ENCODE data around the gene ART1. TPM values are rescaled to one million over a fixed set of nuclear protein-coding genes. Genes with fewer than 3 reads are reported as not detected.

ART1 gene
- total RNA-seq, 1 donor from 2014 or later = not detected

DNA sequence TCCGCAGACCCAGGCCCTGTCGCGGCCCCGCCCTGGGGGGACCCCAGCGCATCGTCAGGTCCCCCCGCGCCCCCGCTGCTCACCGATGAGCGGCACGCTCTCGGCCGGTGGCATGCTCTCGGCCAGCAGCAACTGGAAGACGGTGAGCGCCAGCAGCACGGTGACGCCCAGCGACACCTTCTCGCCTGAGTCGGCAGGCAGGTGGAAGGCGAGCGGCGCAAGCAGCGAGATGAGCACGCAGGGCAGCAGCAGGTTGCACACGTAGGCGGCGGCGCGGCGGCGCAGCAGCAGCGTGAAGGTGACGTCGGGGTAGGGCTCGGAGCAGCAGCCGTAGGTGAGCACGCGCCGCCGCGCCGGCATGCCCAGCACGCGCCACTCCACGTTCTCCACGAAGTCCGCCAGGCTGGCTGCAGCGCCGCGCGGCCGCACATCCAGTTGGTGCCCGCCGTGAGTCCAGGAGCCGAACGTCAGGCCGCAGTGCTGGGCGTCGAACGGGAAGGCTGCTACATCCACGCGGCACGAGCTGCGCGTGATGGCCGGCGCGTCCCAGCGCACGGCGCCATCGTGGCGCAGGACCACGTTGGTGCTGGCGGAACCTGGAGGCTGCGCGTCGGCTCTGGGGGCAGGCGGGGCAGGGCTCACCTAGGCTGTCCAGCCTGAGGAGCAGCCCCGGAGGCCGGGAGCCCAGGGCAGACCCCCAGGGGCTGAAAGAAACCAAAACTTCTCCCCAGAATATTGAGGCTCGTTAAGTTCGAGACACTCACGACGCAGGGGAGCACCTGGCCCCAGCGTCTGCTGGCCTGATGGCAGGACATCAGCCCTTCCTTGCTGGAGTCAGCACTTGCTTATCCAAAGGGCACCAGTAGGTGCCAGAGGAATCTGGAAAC is 22.5 kb downstream of the ART1 start:
- DNase-seq = no peak
- H3K4me1 Mint-ChIP-seq (ENCODE audit: low read depth, unreplicated experiment) = peaks cover 4% of the 10 kb centered on the region

DNA sequence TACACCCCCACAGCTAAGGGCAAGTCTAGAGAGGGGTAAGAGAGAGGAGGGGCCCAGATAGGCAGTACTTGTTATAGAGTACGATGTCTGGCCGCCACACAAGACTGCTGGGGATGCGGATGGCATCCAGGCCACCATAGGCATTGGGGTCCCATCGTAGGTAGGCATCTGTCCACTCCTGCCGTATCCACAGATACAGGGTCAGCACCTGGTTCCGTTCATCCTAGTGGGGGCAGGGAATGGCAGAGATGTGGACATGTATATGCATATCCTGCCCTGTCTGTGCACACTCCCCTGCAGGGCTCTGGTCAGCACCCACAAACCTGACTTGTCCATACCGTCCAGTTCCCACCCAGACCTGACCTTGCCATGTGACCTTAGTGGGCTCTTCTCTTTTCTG is 24.2 kb downstream of the ART1 start:
- Mint-ChIP-seq H3K27ac (ENCODE audit: unreplicated experiment) (no peak overlapping the region), H3K36me3 (ENCODE audit: unreplicated experiment) (no peaks in the 10 kb centered on the region), H3K4me3 (ENCODE audit: unreplicated experiment) (no peak overlapping the region), H3K4me1 (ENCODE audit: low read depth, unreplicated experiment) (peaks cover 4% of the 10 kb centered on the region), H3K27me3 (ENCODE audit: unreplicated experiment) (peaks cover 14% of the 10 kb centered on the region), H3K9me3 (ENCODE audit: unreplicated experiment) (peaks cover 6% of the 10 kb centered on the region)
- DNase-seq = no peak
- TF ChIP-seq, protein P1, sequence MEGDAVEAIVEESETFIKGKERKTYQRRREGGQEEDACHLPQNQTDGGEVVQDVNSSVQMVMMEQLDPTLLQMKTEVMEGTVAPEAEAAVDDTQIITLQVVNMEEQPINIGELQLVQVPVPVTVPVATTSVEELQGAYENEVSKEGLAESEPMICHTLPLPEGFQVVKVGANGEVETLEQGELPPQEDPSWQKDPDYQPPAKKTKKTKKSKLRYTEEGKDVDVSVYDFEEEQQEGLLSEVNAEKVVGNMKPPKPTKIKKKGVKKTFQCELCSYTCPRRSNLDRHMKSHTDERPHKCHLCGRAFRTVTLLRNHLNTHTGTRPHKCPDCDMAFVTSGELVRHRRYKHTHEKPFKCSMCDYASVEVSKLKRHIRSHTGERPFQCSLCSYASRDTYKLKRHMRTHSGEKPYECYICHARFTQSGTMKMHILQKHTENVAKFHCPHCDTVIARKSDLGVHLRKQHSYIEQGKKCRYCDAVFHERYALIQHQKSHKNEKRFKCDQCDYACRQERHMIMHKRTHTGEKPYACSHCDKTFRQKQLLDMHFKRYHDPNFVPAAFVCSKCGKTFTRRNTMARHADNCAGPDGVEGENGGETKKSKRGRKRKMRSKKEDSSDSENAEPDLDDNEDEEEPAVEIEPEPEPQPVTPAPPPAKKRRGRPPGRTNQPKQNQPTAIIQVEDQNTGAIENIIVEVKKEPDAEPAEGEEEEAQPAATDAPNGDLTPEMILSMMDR (IDR thresholded peaks at IDR 0.05; ENCODE audit: partially characterized antibody, unreplicated experiment) = no peak

More for the DNA sequence above, 22.5 kb downstream of the ART1 start:
- Mint-ChIP-seq H3K4me3 (ENCODE audit: unreplicated experiment) (no peak overlapping the region), H3K27me3 (ENCODE audit: unreplicated experiment) (peaks cover 17% of the 10 kb centered on the region), H3K9me3 (ENCODE audit: unreplicated experiment) (peaks cover 6% of the 10 kb centered on the region), H3K27ac (ENCODE audit: unreplicated experiment) (no peak overlapping the region), H3K36me3 (ENCODE audit: unreplicated experiment) (peaks cover 5% of the 10 kb centered on the region)
- TF ChIP-seq, protein P1 (IDR thresholded peaks at IDR 0.05; ENCODE audit: partially characterized antibody, unreplicated experiment) = no peak

DNA sequence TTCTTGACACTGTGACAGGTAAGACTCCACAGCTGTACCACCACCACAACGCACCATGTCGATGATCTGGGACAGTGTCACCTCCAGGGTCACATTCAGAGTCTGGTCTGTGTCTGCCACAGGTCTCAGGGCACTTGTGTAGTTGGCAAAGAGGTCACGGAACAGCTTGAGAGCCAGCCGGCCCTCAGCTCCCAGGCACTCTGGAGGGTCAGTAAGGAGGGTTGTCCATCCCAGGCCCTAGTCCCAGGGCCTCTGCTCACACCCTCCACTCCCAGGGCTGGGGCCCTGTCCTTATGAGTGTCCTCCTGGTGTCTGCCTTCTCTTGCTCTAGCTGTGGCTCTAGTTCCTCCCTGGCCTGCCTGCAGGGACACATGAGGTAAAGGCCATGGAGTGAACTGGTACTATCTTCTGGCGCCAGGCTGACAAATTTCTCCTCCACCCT is 24.8 kb downstream of the ART1 start:
- DNase-seq = no peak
- no peak overlapping the region for H3K27ac Mint-ChIP-seq (ENCODE audit: unreplicated experiment)
- peaks cover 3% of the 10 kb centered on the region for H3K9me3 Mint-ChIP-seq (ENCODE audit: unreplicated experiment)
- no peak overlapping the region for H3K4me3 Mint-ChIP-seq (ENCODE audit: unreplicated experiment)
- H3K4me1 Mint-ChIP-seq (ENCODE audit: low read depth, unreplicated experiment) = peaks cover 4% of the 10 kb centered on the region
- no peaks in the 10 kb centered on the region for H3K36me3 Mint-ChIP-seq (ENCODE audit: unreplicated experiment)
- peaks cover 11% of the 10 kb centered on the region for H3K27me3 Mint-ChIP-seq (ENCODE audit: unreplicated experiment)
- TF ChIP-seq, protein P1 (IDR thresholded peaks at IDR 0.05; ENCODE audit: partially characterized antibody, unreplicated experiment) = no peak

DNA sequence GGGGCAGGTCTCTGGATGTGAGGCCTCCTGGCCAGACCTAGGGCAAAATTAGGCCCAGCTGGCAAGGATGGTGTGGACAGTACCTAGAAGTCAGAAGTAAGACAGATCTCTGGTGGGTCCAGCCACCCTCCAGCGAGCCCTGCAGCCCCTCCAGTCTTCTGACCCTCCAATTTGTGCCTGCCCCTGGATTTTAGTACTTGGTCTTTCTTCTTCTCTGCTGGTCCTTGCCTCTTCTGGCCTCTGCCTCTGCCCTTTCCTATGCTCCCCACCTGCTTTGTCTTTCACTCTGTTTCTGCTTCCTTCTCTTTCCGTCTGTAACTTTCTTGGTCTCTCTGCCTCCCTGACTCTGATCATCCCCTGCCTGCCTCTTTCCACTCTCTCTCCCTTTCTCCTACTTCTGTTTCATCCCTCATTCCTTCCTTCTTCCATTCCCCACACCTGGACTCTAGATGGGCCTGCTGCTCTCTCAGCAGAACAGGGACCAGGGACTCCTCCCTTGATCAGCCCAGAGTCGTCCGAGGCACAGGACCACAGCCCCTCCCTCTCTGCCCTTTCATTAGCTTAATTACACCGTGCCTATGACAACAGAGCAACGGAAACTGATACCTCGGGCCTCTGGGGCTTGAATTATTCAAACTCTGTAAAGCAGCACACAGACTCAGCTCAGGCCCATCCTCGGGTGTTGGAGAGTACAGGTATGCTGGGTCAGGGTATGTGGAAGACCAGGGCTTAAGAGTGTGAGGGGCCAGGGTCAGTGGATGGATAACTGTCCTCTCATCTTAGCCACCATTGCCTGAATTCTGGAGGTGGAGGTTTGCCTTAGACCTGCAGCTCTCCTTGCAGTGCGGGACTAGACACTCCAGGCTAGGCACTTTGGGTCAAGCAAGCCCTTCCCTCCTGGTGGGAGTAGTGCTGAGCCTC is 26.7 kb downstream of the ART1 start, which contains the start of gene CHRNA10:
TSS of gene CHRNA10 (minus strand) at position 51 of the 921 bp plus-strand sequence. CDS start 72 bp downstream, outside the sequence.
- DNase-seq = no peak
- peak within 1 kb of the TSS; percentile 6 for H3K27ac Mint-ChIP-seq (ENCODE audit: unreplicated experiment)
- TF ChIP-seq, protein P1 (IDR thresholded peaks at IDR 0.05; ENCODE audit: partially characterized antibody, unreplicated experiment) = no peak
- H3K36me3 Mint-ChIP-seq (ENCODE audit: unreplicated experiment) = no peaks in the 10 kb centered on the region
- H3K4me3 Mint-ChIP-seq (ENCODE audit: unreplicated experiment) = no peak within 1 kb of the TSS
- peaks cover 9% of the 10 kb centered on the region for H3K27me3 Mint-ChIP-seq (ENCODE audit: unreplicated experiment)
- peaks cover 4% of the 10 kb centered on the region for H3K4me1 Mint-ChIP-seq (ENCODE audit: low read depth, unreplicated experiment)
- H3K9me3 Mint-ChIP-seq (ENCODE audit: unreplicated experiment) = peaks cover 3% of the 10 kb centered on the region

Measured in glutamatergic neuron (in vitro differentiated cells).